ENCODE measurements around the gene HRH4. TPM values are rescaled to one million over a fixed set of nuclear protein-coding genes. Genes with fewer than 3 reads are reported as not detected.

The HRH4 gene
- polyA plus RNA-seq, 1 of the 3 experiments (the other 2 are of a cell fraction) = not detected

DNA sequence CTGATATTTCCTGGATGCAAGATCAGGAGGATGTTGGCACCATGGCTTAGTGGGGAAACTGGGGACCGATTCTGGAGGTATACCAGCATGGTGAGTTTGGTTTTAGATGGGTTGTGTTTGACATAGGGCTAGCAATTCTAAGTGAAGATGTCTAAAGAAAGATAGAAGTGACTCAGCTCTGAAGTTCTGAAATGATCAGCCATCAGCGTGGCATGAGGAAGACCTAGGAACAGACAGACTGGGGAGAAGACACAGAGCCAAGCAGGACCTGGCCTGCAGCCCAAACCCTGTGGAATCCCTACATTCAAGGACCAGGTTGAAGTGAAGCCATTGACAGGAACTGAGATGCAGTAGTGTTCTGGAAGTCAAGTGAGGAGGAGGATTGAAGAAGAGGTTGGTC lies 39.8 kb downstream of the HRH4 start:
- no peaks in the 10 kb centered on the region; the same call in 1 of the 2 replicates for H3K27me3 ChIP-seq (ENCODE audit: insufficient read depth)
- H3K27ac ChIP-seq (ENCODE audit: low read depth in 2 of 2, low read length in 1 of 2) = no peak overlapping the region
- H3K4me1 ChIP-seq (ENCODE audit: control insufficient read depth in 1 of 2, insufficient read depth in 2 of 2, low read depth in 1 of 2, low read length in 1 of 2) = peaks cover 3 to 9% of the 10 kb centered on the region in 2 experiments; a peak in 3 of 4 replicates
- no peak overlapping the region for H3K4me3 ChIP-seq (ENCODE audit: low read depth in 2 of 2, low read length in 1 of 2)
- H3K79me2 ChIP-seq (ENCODE audit: insufficient read depth) = no peaks in the 10 kb centered on the region
- POLR2A ChIA-PET = no interaction called here
- no peaks in the 10 kb centered on the region for H3K9me2 ChIP-seq
- no peaks in the 10 kb centered on the region for H4K20me1 ChIP-seq (ENCODE audit: insufficient read depth)
- no peak overlapping the region for H3K9ac ChIP-seq
- H2AFZ ChIP-seq (ENCODE audit: low read depth) = no peak overlapping the region
- H3K36me3 ChIP-seq (replicated peaks in 1 of 2; ENCODE audit: control insufficient read depth in 1 of 2, insufficient read depth in 2 of 2, low read length in 1 of 2) = no peaks in the 10 kb centered on the region
- CTCF ChIA-PET = interaction anchor here (1.1 to 6.2 kb wide), 3 partner anchors 11 to 44 kb away, joined by 3 to 41 read pairs (median 35); no protein-coding TSS in a partner anchor
- WGBS (ENCODE audit: low lambda C conversion rate) = 83% methylated on average over 2 of the region's 2 CpGs
- TF ChIP-seq SIN3A (IDR thresholded peaks at IDR 0.05; ENCODE audit: borderline replicate concordance, low read depth, low read length) (no peak), MEF2A (IDR thresholded peaks at IDR 0.05; ENCODE audit: borderline replicate concordance, low read depth) (no peak), NFIC (IDR thresholded peaks at IDR 0.05; ENCODE audit: borderline replicate concordance) (no peak), ZBTB33 (IDR thresholded peaks at IDR 0.05; ENCODE audit: borderline replicate concordance, low read depth) (no peak), FOXJ3 (CRISPR knock-in tag; IDR thresholded peaks at IDR 0.05) (no peak), JUND (IDR thresholded peaks at IDR 0.05) (no peak), ELF1 (IDR thresholded peaks at IDR 0.05) (no peak), MXI1 (IDR thresholded peaks at IDR 0.05; ENCODE audit: low read depth, low read length) (no peak), EP300 (IDR thresholded peaks at IDR 0.05; ENCODE audit: borderline replicate concordance in 1 of 2, low read depth in 1 of 2, low read length in 1 of 2) (no peak), FOSL2 (IDR thresholded peaks at IDR 0.05; ENCODE audit: borderline replicate concordance, low read depth) (no peak), RXRA (IDR thresholded peaks at IDR 0.05; ENCODE audit: borderline replicate concordance, low read depth) (no peak), USF1 (IDR thresholded peaks at IDR 0.05; ENCODE audit: borderline replicate concordance, low read depth) (no peak), TAF1 (IDR thresholded peaks at IDR 0.05; ENCODE audit: borderline replicate concordance, low read depth, low read length) (no peak), CHD2 (IDR thresholded peaks at IDR 0.05; ENCODE audit: low read length, partially characterized antibody) (no peak), MAX (IDR thresholded peaks at IDR 0.05; ENCODE audit: low read depth) (no peak)
- TF ChIP-seq, protein P1, sequence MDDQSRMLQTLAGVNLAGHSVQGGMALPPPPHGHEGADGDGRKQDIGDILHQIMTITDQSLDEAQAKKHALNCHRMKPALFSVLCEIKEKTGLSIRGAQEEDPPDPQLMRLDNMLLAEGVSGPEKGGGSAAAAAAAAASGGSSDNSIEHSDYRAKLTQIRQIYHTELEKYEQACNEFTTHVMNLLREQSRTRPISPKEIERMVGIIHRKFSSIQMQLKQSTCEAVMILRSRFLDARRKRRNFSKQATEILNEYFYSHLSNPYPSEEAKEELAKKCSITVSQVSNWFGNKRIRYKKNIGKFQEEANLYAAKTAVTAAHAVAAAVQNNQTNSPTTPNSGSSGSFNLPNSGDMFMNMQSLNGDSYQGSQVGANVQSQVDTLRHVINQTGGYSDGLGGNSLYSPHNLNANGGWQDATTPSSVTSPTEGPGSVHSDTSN (IDR thresholded peaks at IDR 0.05) = no peak
- peaks cover 4% of the 10 kb centered on the region for H3F3A ChIP-seq (replicated peaks; ENCODE audit: insufficient read depth)
- no peak for DNase-seq
- no peaks in the 10 kb centered on the region for H3K9me3 ChIP-seq
- no peak overlapping the region for H3K4me2 ChIP-seq
